IMR-90 (cell line): ENCODE measurements around the gene PCDHB10. TPM values are rescaled to one million over a fixed set of nuclear protein-coding genes. Genes with fewer than 3 reads are reported as not detected.
"Not testable (repeated sequence)": the region's sequence is repeated elsewhere in the genome, so short reads cannot be mapped to it uniquely, and the experiment has no call there.

Experiments
- ATAC-seq: fragments of 200-7000 bp; cut with Tn5 transposase; 2 replicates; pipeline ENCODE4 v1.9.1; 2020; ENCODE audit warnings: low read depth, mild to moderate bottlenecking, moderate library complexity
- BruUV-seq: library from RNA; stranded (reverse); fragments of 400-500 nt; replicated peaks from 2 replicates; lab custom pipeline; 2021; lab: Mats Ljungman, UMichigan
- CTCF ChIA-PET: fragments of 300-600 bp; formaldehyde crosslinking; extraction: SDS; loops from one replicate; lab custom pipeline; 2021; ENCODE audit warnings: antibody characterized with exemption; lab: Yijun Ruan, JAX
- POLR2A ChIA-PET: fragments of 300-600 bp; sonication (Branson Sonifier 250); formaldehyde crosslinking; loops from one replicate; lab custom pipeline; 2022; ENCODE audit warnings: antibody characterized with exemption; ENCODE audit not compliant: unreplicated experiment; lab: Charles Lee
- DNase-seq: peaks from one replicate; pipeline ENCODE4 v3.0.0; 2013
- H2AFZ ChIP-seq: replicated peaks from 2 replicates; pipeline ENCODE3; 2013; ENCODE audit warnings: low read length, mild to moderate bottlenecking; ENCODE audit not compliant: poor library complexity
- H2AK5ac ChIP-seq: 2 replicates; pipeline ENCODE4 v1.6.1; 2013; ENCODE audit warnings: low read depth, low read length, inconsistent platforms
- H2AK9ac ChIP-seq: replicated peaks from 2 replicates; pipeline ENCODE3; 2013; ENCODE audit warnings: mild to moderate bottlenecking, low read depth, low read length, moderate library complexity; ENCODE audit not compliant: poor library complexity
- H2BK120ac ChIP-seq: 2 replicates; pipeline ENCODE4 v1.6.1; 2013; ENCODE audit warnings: low read depth, low read length, inconsistent platforms
- H2BK15ac ChIP-seq: 3 replicates; pipeline ENCODE4 v1.6.1; 2013; ENCODE audit warnings: low read depth, low read length, inconsistent platforms
- H2BK20ac ChIP-seq: 2 replicates; pipeline ENCODE4 v1.6.1; 2013; ENCODE audit warnings: low read depth, mild to moderate bottlenecking, inconsistent platforms, low read length, moderate library complexity
- H2BK5ac ChIP-seq: 2 replicates; pipeline ENCODE4 v1.6.1; 2013; ENCODE audit warnings: mild to moderate bottlenecking, low read depth, low read length, inconsistent platforms; ENCODE audit not compliant: poor library complexity, severe bottlenecking
- H3K14ac ChIP-seq: replicated peaks from 2 replicates; pipeline ENCODE4 v1.6.1; 2013; ENCODE audit warnings: low read depth, low read length, inconsistent platforms
- H3K18ac ChIP-seq: 2 replicates; pipeline ENCODE4 v1.6.1; 2013; ENCODE audit warnings: low read depth, low read length, control low read depth
- H3K23ac ChIP-seq: 2 replicates; pipeline ENCODE4 v1.6.1; 2013; ENCODE audit warnings: low read depth, low read length, inconsistent platforms
- H3K27ac ChIP-seq: 2 replicates; pipeline ENCODE4 v1.5.1; 2013; ENCODE audit warnings: mild to moderate bottlenecking, control low read depth, low read length; ENCODE audit not compliant: insufficient read depth
- H3K27me3 ChIP-seq: 2 replicates; pipeline ENCODE4 v1.6.1; 2013; ENCODE audit warnings: low read length; ENCODE audit not compliant: control insufficient read depth, insufficient read depth
- H3K36me3 ChIP-seq: 2 replicates; pipeline ENCODE4 v1.6.1; 2013; ENCODE audit warnings: low read length, mixed read lengths; ENCODE audit not compliant: control insufficient read depth, insufficient read depth
- H3K4ac ChIP-seq: 2 replicates; pipeline ENCODE4 v1.6.1; 2013; ENCODE audit warnings: low read depth, low read length, inconsistent platforms
- H3K4me1 ChIP-seq: 2 replicates; pipeline ENCODE4 v1.6.1; 2013; ENCODE audit warnings: low read length, mixed read lengths; ENCODE audit not compliant: control insufficient read depth, insufficient read depth
- H3K4me2 ChIP-seq: 2 replicates; pipeline ENCODE4 v1.6.1; 2013; ENCODE audit warnings: low read depth, mild to moderate bottlenecking, control low read depth, low read length, moderate library complexity
- H3K4me3 ChIP-seq: 2 replicates; pipeline ENCODE4 v1.5.1; 2013; ENCODE audit warnings: low read depth, mild to moderate bottlenecking, control low read depth, low read length, moderate library complexity; ENCODE audit not compliant: insufficient read depth
- H3K56ac ChIP-seq: 2 replicates; pipeline ENCODE4 v1.6.1; 2013; ENCODE audit warnings: low read length, inconsistent platforms; ENCODE audit not compliant: insufficient read depth; ENCODE audit errors: extremely low read depth
- H3K79me1 ChIP-seq, 2 experiments: 2 replicates each; pipeline ENCODE4 v1.6.1; 2013; ENCODE audit warnings: low read length in 2 of 2, inconsistent platforms in 1 of 2, low read depth in 1 of 2
- H3K9ac ChIP-seq: 2 replicates; pipeline ENCODE4 v1.6.1; 2013; ENCODE audit warnings: low read depth, low read length, control low read depth
- H3K9me1 ChIP-seq: 2 replicates; pipeline ENCODE4 v1.6.1; 2013; ENCODE audit warnings: low read length, inconsistent platforms; ENCODE audit not compliant: insufficient read depth
- H3K9me3 ChIP-seq: 2 replicates; pipeline ENCODE4 v1.6.1; 2013; ENCODE audit warnings: low read length; ENCODE audit not compliant: control insufficient read depth, insufficient read depth
- H4K20me1 ChIP-seq: 2 replicates; pipeline ENCODE4 v1.6.1; 2013; ENCODE audit warnings: low read length, inconsistent platforms; ENCODE audit not compliant: insufficient read depth
- H4K5ac ChIP-seq: 2 replicates; pipeline ENCODE4 v1.6.1; 2013; ENCODE audit warnings: mild to moderate bottlenecking, low read depth, low read length, control low read depth
- H4K8ac ChIP-seq, 2 experiments: 2 replicates each; pipeline ENCODE4 v1.6.1; 2013; ENCODE audit warnings: low read depth in 2 of 2, low read length in 2 of 2, control low read depth in 1 of 2, inconsistent platforms in 1 of 2
- H4K91ac ChIP-seq: 2 replicates; pipeline ENCODE4 v1.6.1; 2013; ENCODE audit warnings: low read depth, low read length, inconsistent platforms; ENCODE audit not compliant: insufficient read depth
- WGBS, 2 experiments: methylation state at CpG; one replicate each; pipeline versions ENCODE4 v1.1.5 to v1.1.7; 2013; ENCODE audit warnings: missing lambda C conversion rate in 2 of 2; ENCODE audit not compliant: insufficient read length in 1 of 2; ENCODE audit errors: extremely low coverage in 2 of 2; 5-methylcytosine and 5-hydroxymethylcytosine counted together
- dilution Hi-C: fragments of 300-500 bp; cut with HindIII; formaldehyde crosslinking; loops from one replicate; pipeline ENCODE4 v1.14.3; 2018; ENCODE audit warnings: low sequenced_read_pairs; ENCODE audit not compliant: unreplicated experiment
- in situ Hi-C: fragments of 300-500 bp; cut with MboI; formaldehyde crosslinking; loops from 3 replicates; pipeline ENCODE4 v1.14.3; 2019; ENCODE audit warnings: low sequenced_read_pairs, inconsistent platforms, mixed read lengths
- intact Hi-C: fragments of 100-400 bp; cut with micrococcal nuclease; formaldehyde crosslinking; loops from 2 replicates; pipeline ENCODE4 v1.10.0; 2022
- polyA plus RNA-seq, 3 experiments: library from polyadenylated mRNA; depleted of rRNA; stranded (reverse); fragments of >200 nt; gene quantifications; 2 replicates each; pipeline ENCODE4 v1.2.3, GENCODE V29; 2012; ENCODE audit warnings: low replicate concordance in 1 of 3
- total RNA-seq: library from RNA; depleted of rRNA; stranded (reverse); fragments of >200 nt; gene quantifications from 2 replicates; pipeline ENCODE4 v1.2.3, GENCODE V29; 2012

PCDHB10 gene
- total and polyA plus RNA-seq, 2 of the 4 experiments (the other 2 are of a cell fraction), result 0.18 to 0.22 TPM

- H4K91ac ChIP-seq, H3K4me3 ChIP-seq, H3K4me1 ChIP-seq, H3K27me3 ChIP-seq, H3K14ac ChIP-seq, H3K23ac ChIP-seq, H2AK5ac ChIP-seq, H3K4ac ChIP-seq, H3K56ac ChIP-seq, H4K8ac ChIP-seq, H2BK5ac ChIP-seq, DNase-seq, intact Hi-C loops, H3K18ac ChIP-seq, H3K9me1 ChIP-seq, BruUV-seq, CTCF ChIA-PET, H2BK120ac ChIP-seq, H4K20me1 ChIP-seq, H4K5ac ChIP-seq, H3K9ac ChIP-seq, H3K79me1 ChIP-seq, H2AK9ac ChIP-seq, H3K4me2 ChIP-seq, in situ Hi-C loops, H2BK20ac ChIP-seq, POLR2A ChIA-PET, dilution Hi-C loops, H3K27ac ChIP-seq, H2AFZ ChIP-seq, H2BK15ac ChIP-seq, ATAC-seq, H3K36me3 ChIP-seq: not testable (repeated sequence)
- H3K9me3 ChIP-seq, result peaks cover 13% of the 10 kb centered on the region
- 12% methylated on average over 8 of the region's 38 CpGs; no CpG with 5 or more reads in 1 of the 2 experiments for WGBS, 2 experiments
Observed at GRCh38 chr5:141201126-141201525, 9.0 kb downstream of the PCDHB10 start.

GRCh38 chr5:141201646-141202045, 9.5 kb downstream of the PCDHB10 start:
- DNase-seq, dilution Hi-C loops, H4K8ac ChIP-seq, in situ Hi-C loops, H3K56ac ChIP-seq, H3K36me3 ChIP-seq, H3K9ac ChIP-seq, H3K23ac ChIP-seq, H3K27ac ChIP-seq, H3K4me2 ChIP-seq, H2BK20ac ChIP-seq, H3K4ac ChIP-seq, ATAC-seq, H3K4me3 ChIP-seq, POLR2A ChIA-PET, BruUV-seq, H3K4me1 ChIP-seq, H2BK120ac ChIP-seq, H4K20me1 ChIP-seq, H3K18ac ChIP-seq, intact Hi-C loops, CTCF ChIA-PET, H4K5ac ChIP-seq, H2AFZ ChIP-seq, H3K79me1 ChIP-seq, H4K91ac ChIP-seq, H3K9me1 ChIP-seq, H2AK9ac ChIP-seq, H2BK5ac ChIP-seq, H2BK15ac ChIP-seq, H3K27me3 ChIP-seq, H3K14ac ChIP-seq, H2AK5ac ChIP-seq: not testable (repeated sequence)
- H3K9me3 ChIP-seq, result peaks cover 13% of the 10 kb centered on the region
- WGBS, 2 experiments, result 28% methylated on average over 8 of the region's 35 CpGs; no CpG with 5 or more reads in 1 of the 2 experiments
